Right lobe of liver (tissue), 6 donors: Measurements from ENCODE around the gene CDKN2B-AS1. TPM values are rescaled to one million over a fixed set of nuclear protein-coding genes. Genes with fewer than 3 reads are reported as not detected.

Source experiments
- ATAC-seq, 4 donors: fragments of 200-7000 bp; cut with Tn5 transposase; one replicate each; pipeline ENCODE4 v1.9.1; 2020; ENCODE audit warnings: mild to moderate bottlenecking in 4 of 4, moderate library complexity in 4 of 4
- DNase-seq, 3 donors: peaks; one replicate each; pipeline ENCODE4 v3.0.0-alpha.2; 2020
- H3K27ac ChIP-seq, 3 donors: fragments of 200-600 bp; one replicate each; pipeline ENCODE4 v1.8.0; 2022
- H3K27me3 ChIP-seq, 2 donors: fragments of 200-600 bp; one replicate each; pipeline ENCODE4 v1.8.0; 2022
- H3K36me3 ChIP-seq, 4 donors: fragments of 200-600 bp; sonication (generic) in 1 of 4; one replicate each; pipeline versions ENCODE4 v1.5.1 to v1.8.0; 2017 to 2022; ENCODE audit warnings: control low read depth in 1 of 4
- H3K4me1 ChIP-seq, 4 donors: fragments of 200-600 bp; sonication (generic) in 1 of 4; one replicate each; pipeline versions ENCODE4 v1.5.1 to v1.8.0; 2017 to 2022; ENCODE audit warnings: control low read depth in 1 of 4
- H3K4me3 ChIP-seq, 3 donors: fragments of 200-600 bp; one replicate each; pipeline ENCODE4 v1.8.0; 2022
- H3K9me3 ChIP-seq, 4 donors: fragments of 200-600 bp; sonication (generic) in 1 of 4; one replicate each; pipeline versions ENCODE4 v1.5.1 to v1.8.0; 2017 to 2022; ENCODE audit warnings: control low read depth in 1 of 4
- POLR2A ChIP-seq: fragments of 450-650 bp; IDR thresholded peaks from one replicate; pipeline ENCODE4 v1.6.1; 2017; ENCODE audit warnings: antibody characterized with exemption, mild to moderate bottlenecking
- WGBS: methylation state at CpG from one replicate; pipeline ENCODE4 v1.1.6; 2018; ENCODE audit warnings: low coverage, low lambda C conversion rate; ENCODE audit not compliant: insufficient coverage; ENCODE audit errors: missing lambda C conversion rate; 5-methylcytosine and 5-hydroxymethylcytosine counted together
- intact Hi-C, 2 donors: fragments of 100-400 bp; cut with DNase I; formaldehyde crosslinking; loops; one replicate each; pipeline versions ENCODE4 v1.11.2 to v1.14.1; 2022
- total RNA-seq, 6 experiments: library from RNA; depleted of rRNA in 2 of 6; stranded (reverse); fragments of >200 nt in 2 of 6; fragmentation: NEBNext Ultra II Directional in 3 of 6; extraction: Animal tissue kit (Norgen Biotek cat#: 25700) in 3 of 6; gene quantifications; one replicate each; pipeline versions ENCODE4 v1.1.0 to v1.2.4, GENCODE V29; 2016 to 2023
- TF ChIP-seq, protein P1 (sequence below), 4 donors: fragments of 200-600 bp in 3 of 4; fragments of 450-650 bp in 1 of 4; IDR thresholded peaks; one replicate each; pipeline versions ENCODE4 v1.5.1 to v1.8.0; 2016 to 2022; ENCODE audit warnings: antibody characterized with exemption in 4 of 4, mild to moderate bottlenecking in 2 of 4
- donor health status: DM: no; HTN: yes; CAD: no.
- donor health status: DM: no; HTN: no; CAD: no.
- donor health status: DM: no; HTN: no; CAD: no.
- donor health status: DM: no; HTN: yes; CAD: no.
- donor health status: DM: no; HTN: yes; CAD: no.

The CDKN2B-AS1 gene
- total RNA-seq, 6 experiments from 2014 or later, result 0.13 to 0.37 (median 0.21) TPM; not detected in 2

DNA sequence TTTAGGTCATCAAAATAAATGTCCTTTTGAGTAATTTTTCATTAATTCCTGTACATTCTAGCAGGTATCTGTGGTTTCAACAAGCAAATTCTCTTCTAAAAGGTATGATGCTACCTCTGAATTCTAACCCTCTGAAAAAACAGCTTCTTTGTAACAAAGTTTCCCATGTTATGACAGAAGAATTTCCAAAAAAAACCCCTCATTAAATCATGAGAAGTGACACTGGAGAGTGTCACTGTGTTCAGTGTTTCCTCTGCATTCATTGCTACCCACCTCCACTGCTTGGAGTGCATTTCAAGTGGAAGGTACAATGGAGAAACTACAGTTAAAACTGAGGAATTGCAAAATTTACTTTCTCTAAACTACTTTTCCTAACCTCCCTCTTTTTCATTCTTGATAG is 10.5 kb upstream of the CDKN2B-AS1 start:
- no peak overlapping the region for H3K4me3 ChIP-seq
- TF ChIP-seq, protein P1, sequence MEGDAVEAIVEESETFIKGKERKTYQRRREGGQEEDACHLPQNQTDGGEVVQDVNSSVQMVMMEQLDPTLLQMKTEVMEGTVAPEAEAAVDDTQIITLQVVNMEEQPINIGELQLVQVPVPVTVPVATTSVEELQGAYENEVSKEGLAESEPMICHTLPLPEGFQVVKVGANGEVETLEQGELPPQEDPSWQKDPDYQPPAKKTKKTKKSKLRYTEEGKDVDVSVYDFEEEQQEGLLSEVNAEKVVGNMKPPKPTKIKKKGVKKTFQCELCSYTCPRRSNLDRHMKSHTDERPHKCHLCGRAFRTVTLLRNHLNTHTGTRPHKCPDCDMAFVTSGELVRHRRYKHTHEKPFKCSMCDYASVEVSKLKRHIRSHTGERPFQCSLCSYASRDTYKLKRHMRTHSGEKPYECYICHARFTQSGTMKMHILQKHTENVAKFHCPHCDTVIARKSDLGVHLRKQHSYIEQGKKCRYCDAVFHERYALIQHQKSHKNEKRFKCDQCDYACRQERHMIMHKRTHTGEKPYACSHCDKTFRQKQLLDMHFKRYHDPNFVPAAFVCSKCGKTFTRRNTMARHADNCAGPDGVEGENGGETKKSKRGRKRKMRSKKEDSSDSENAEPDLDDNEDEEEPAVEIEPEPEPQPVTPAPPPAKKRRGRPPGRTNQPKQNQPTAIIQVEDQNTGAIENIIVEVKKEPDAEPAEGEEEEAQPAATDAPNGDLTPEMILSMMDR (IDR thresholded peaks at IDR 0.05), result no peak
- no peak for TF ChIP-seq POLR2A
- no peak overlapping the region for H3K27ac ChIP-seq
- H3K36me3 ChIP-seq, result no peaks in the 10 kb centered on the region
- intact Hi-C loops, result no loop called here
- ATAC-seq (no peak), DNase-seq (no peak)
- no peaks in the 10 kb centered on the region for H3K9me3 ChIP-seq
- no peaks in the 10 kb centered on the region for H3K4me1 ChIP-seq
- peaks cover 0 to 15% of the 10 kb centered on the region in 2 donors for H3K27me3 ChIP-seq

- no peak overlapping the region for H3K27ac ChIP-seq
- no peak overlapping the region for H3K4me3 ChIP-seq
- H3K36me3 ChIP-seq, result no peaks in the 10 kb centered on the region
- H3K27me3 ChIP-seq, result peaks cover 0 to 20% of the 10 kb centered on the region in 2 donors
- intact Hi-C loops, result no loop called here
- DNase-seq (no peak), ATAC-seq (no peak)
- no peaks in the 10 kb centered on the region for H3K4me1 ChIP-seq
- WGBS, result 76% methylated on average over 5 of the region's 5 CpGs
- no peaks in the 10 kb centered on the region for H3K9me3 ChIP-seq
- no peak for TF ChIP-seq POLR2A
- TF ChIP-seq, protein P1 (IDR thresholded peaks at IDR 0.05), result no peak
Observed at GRCh38 chr9:21985964-21986667, 8.5 kb upstream of the CDKN2B-AS1 start.

DNA sequence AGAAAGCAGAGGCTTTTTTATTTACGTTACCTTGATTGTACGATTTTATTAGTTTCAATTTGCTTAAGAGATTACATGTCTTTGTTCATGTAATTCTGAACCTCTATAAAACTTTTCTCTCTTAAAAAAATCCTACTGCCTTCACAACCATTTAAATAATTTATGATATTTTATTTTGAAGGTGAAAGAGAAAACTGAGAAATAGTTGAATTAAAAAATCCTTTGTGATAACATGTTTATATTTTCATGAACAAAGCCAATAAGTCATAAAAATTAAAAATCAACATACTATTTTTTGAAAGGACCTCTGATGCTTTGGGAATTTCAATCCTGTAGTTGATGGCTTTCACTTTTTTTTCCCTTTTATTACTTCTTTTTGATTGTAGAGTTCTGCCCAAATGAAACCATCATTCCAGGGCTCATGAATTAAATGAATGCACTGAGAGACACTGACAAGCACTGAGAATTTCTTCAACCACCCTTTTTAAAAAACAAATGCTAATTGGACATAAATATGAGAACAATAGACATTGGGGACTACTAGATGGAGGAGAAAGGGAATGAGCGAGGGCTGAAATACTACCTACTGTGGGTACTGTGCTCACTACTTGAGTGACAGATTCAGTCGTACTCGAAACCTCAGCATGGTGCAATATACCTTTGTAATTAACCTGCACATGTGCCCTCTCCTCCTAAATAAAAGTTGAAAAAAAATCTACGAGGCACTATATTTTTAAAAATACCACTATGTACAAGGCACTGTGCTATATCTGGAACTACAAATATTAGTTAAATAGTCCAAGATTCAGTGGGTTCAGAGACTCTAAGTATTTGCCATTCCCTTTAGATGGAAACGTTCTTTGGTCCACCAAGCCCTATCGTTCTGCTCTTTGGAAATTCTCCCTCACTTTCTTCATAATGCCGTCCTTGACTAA is 6.3 kb upstream of the CDKN2B-AS1 start:
- Histone ChIP-seq H3K4me3 (no peak overlapping the region), H3K36me3 (no peaks in the 10 kb centered on the region), H3K9me3 (no peaks in the 10 kb centered on the region), H3K27me3 (peaks cover 0 to 15% of the 10 kb centered on the region in 2 donors), H3K27ac (no peak overlapping the region), H3K4me1 (no peaks in the 10 kb centered on the region)
- ATAC-seq (no peak), DNase-seq (no peak)
- WGBS, result 34% methylated on average over 9 of the region's 9 CpGs
- TF ChIP-seq, protein P1 (IDR thresholded peaks at IDR 0.05), result no peak
- no peak for TF ChIP-seq POLR2A
- intact Hi-C loops, result no loop called here

- intact Hi-C loops, result no loop called here
- peak in 1 of 3 donors; percentile 37 for DNase-seq
- peaks cover 0 to 15% of the 10 kb centered on the region in 2 donors for H3K27me3 ChIP-seq
Observed at GRCh38 chr9:21989440-21990189, 5.0 kb upstream of the CDKN2B-AS1 start.

More at GRCh38 chr9:21989440-21990189, 5.0 kb upstream of the CDKN2B-AS1 start:
- WGBS, result 23% methylated on average over 24 of the region's 35 CpGs
- H3K9me3 ChIP-seq, result no peaks in the 10 kb centered on the region
- H3K4me1 ChIP-seq, result peaks cover 0 to 4% (median 0%) of the 10 kb centered on the region in 4 donors
- TF ChIP-seq POLR2A, result no peak
- TF ChIP-seq, protein P1 (IDR thresholded peaks at IDR 0.05), result no peak
- H3K36me3 ChIP-seq, result no peaks in the 10 kb centered on the region
- no peak overlapping the region for H3K4me3 ChIP-seq
- no peak for ATAC-seq
- H3K27ac ChIP-seq, result no peak overlapping the region
